ENCODE measurements around the gene CHD1L. TPM values are rescaled to one million over a fixed set of nuclear protein-coding genes. Genes with fewer than 3 reads are reported as not detected.

Gene CHD1L
- total RNA-seq, 4 donors from 2014 or later = 12.7 to 20.6 (median 16.9) TPM

DNA sequence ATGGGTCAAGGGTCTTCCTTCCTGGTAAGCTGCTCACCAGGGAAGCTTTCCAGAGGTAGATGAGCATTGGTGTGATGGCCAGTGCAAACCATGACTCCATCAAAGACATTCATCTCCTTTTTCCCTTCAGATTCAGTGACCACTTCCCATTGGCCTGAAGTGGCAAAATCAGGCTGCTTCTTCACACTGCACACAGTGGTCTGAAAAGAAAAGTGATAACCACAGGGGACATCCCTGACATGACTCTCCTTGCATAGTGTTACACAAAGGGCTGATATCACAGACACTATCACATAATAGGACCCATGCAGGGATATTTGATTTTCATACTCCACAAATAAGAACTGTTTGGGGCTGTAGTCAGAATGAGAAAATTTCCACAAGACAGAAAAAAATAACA lies 29.2 kb upstream of the CHD1L start:
- no peak overlapping the region for H3K4me3 ChIP-seq (ENCODE audit: low read depth, poor library complexity, severe bottlenecking)
- intact Hi-C loops (cut with DNase I; ENCODE audit: low total_unique reads) = no loop called here
- TF ChIP-seq, protein P1, sequence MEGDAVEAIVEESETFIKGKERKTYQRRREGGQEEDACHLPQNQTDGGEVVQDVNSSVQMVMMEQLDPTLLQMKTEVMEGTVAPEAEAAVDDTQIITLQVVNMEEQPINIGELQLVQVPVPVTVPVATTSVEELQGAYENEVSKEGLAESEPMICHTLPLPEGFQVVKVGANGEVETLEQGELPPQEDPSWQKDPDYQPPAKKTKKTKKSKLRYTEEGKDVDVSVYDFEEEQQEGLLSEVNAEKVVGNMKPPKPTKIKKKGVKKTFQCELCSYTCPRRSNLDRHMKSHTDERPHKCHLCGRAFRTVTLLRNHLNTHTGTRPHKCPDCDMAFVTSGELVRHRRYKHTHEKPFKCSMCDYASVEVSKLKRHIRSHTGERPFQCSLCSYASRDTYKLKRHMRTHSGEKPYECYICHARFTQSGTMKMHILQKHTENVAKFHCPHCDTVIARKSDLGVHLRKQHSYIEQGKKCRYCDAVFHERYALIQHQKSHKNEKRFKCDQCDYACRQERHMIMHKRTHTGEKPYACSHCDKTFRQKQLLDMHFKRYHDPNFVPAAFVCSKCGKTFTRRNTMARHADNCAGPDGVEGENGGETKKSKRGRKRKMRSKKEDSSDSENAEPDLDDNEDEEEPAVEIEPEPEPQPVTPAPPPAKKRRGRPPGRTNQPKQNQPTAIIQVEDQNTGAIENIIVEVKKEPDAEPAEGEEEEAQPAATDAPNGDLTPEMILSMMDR (IDR thresholded peaks at IDR 0.05) = no peak
- TF ChIP-seq POLR2A (IDR thresholded peaks at IDR 0.05) = no peak
- DNase-seq (ENCODE audit: low spot score in 2 of 2) = no peak

- intact Hi-C loops (cut with DNase I; ENCODE audit: low total_unique reads) = no loop called here
- 78 to 82% methylated on average over 7 of the region's 7 CpGs for WGBS, 2 donors
- H3K4me3 ChIP-seq (ENCODE audit: low read depth, poor library complexity, severe bottlenecking) = no peak overlapping the region
- no peak for DNase-seq (ENCODE audit: low spot score in 2 of 2)
- TF ChIP-seq, protein P1 (IDR thresholded peaks at IDR 0.05) = no peak
Measured at GRCh38 chr1:147214325-147214724, 28.2 kb upstream of the CHD1L start.

GRCh38 chr1:147214842-147215539 lies 27.5 kb upstream of the CHD1L start:
- intact Hi-C loops (cut with DNase I; ENCODE audit: low total_unique reads) = no loop called here
- DNase-seq (ENCODE audit: low spot score in 2 of 2) = no peak
- no peak overlapping the region for H3K4me3 ChIP-seq (ENCODE audit: low read depth, poor library complexity, severe bottlenecking)
- no peak for TF ChIP-seq POLR2A (IDR thresholded peaks at IDR 0.05)
- TF ChIP-seq, protein P1 (IDR thresholded peaks at IDR 0.05) = no peak

GRCh38 chr1:147215540-147215916 lies 27.0 kb upstream of the CHD1L start:
- WGBS, 2 donors = 43 to 51% methylated on average over 2 of the region's 2 CpGs
- H3K4me3 ChIP-seq (ENCODE audit: low read depth, poor library complexity, severe bottlenecking) = no peak overlapping the region
- TF ChIP-seq POLR2A (IDR thresholded peaks at IDR 0.05) = no peak
- DNase-seq (ENCODE audit: low spot score in 2 of 2) = no peak
- intact Hi-C loops (cut with DNase I; ENCODE audit: low total_unique reads) = no loop called here

GRCh38 chr1:147216124-147216523 lies 26.4 kb upstream of the CHD1L start:
- intact Hi-C loops (cut with DNase I; ENCODE audit: low total_unique reads) = no loop called here
- WGBS, 2 donors = 93 to 96% methylated on average over 3 of the region's 3 CpGs
- H3K4me3 ChIP-seq (ENCODE audit: low read depth, poor library complexity, severe bottlenecking) = no peak overlapping the region
- DNase-seq (ENCODE audit: low spot score in 2 of 2) = no peak
- no peak for TF ChIP-seq POLR2A (IDR thresholded peaks at IDR 0.05)
- TF ChIP-seq, protein P1 (IDR thresholded peaks at IDR 0.05) = no peak

DNA sequence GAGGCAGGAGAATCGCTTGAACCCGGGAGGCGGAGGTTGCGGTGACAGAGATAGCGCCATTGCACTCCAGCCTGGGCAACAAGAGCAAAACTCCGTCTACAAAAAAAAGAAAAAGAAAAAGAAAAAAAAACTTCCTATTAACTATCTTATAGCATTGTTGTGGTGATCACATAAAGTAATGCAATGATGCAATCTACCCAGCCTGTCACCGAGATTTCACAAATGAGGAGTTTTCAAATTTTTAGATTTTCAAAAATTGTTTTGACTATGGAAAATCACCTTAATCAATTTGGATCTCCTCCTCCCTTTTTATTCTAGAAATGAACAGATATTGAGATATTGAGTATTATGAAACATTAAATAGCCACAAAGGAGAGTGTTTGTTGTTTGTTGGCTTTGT lies 25.3 kb upstream of the CHD1L start:
- intact Hi-C loops (cut with DNase I; ENCODE audit: low total_unique reads) = no loop called here
- no peak overlapping the region for H3K4me3 ChIP-seq (ENCODE audit: low read depth, poor library complexity, severe bottlenecking)
- 86 to 94% methylated on average over 7 of the region's 7 CpGs for WGBS, 2 donors
- TF ChIP-seq, protein P1 (IDR thresholded peaks at IDR 0.05) = no peak
- TF ChIP-seq POLR2A (IDR thresholded peaks at IDR 0.05) = no peak
- no peak for DNase-seq (ENCODE audit: low spot score in 2 of 2)
